Measurements from ENCODE around the gene FSHR. TPM values are rescaled to one million over a fixed set of nuclear protein-coding genes. Genes with fewer than 3 reads are reported as not detected.

The FSHR gene
- total and polyA plus RNA-seq, 2 of the 4 experiments (the other 2 are of a cell fraction): not detected

- H3K56ac ChIP-seq (ENCODE audit: extremely low read depth, insufficient read depth, low read length): no peak overlapping the region
- H3K23ac ChIP-seq (ENCODE audit: low read depth, low read length): no peak overlapping the region
- no peak overlapping the region for H4K8ac ChIP-seq (ENCODE audit: low read depth in 2 of 2, low read length in 2 of 2)
- no peaks in the 10 kb centered on the region for H3K36me3 ChIP-seq (ENCODE audit: control insufficient read depth, insufficient read depth, low read length)
- no peak overlapping the region for H3K4ac ChIP-seq (ENCODE audit: low read depth, low read length)
- H2BK15ac ChIP-seq (ENCODE audit: low read depth, low read length): no peak overlapping the region
- no peaks in the 10 kb centered on the region for H3K27me3 ChIP-seq (ENCODE audit: control insufficient read depth, insufficient read depth, low read length)
- H3K18ac ChIP-seq (ENCODE audit: low read depth, low read length): no peak overlapping the region
- no peaks in the 10 kb centered on the region for H3K79me1 ChIP-seq (ENCODE audit: low read depth in 1 of 2, low read length in 2 of 2)
- H4K20me1 ChIP-seq (ENCODE audit: insufficient read depth, low read length): no peaks in the 10 kb centered on the region
- no peak overlapping the region for H3K27ac ChIP-seq (ENCODE audit: insufficient read depth, low read length)
- H2BK20ac ChIP-seq (ENCODE audit: low read depth, low read length): no peak overlapping the region
- ChIA-PET CTCF (no interaction called here), POLR2A (ENCODE audit: unreplicated experiment) (no interaction called here)
- DNase-seq (no peak), ATAC-seq (ENCODE audit: low read depth) (no peak)
- H3K4me3 ChIP-seq (ENCODE audit: insufficient read depth, low read depth, low read length): no peak overlapping the region
- no peaks in the 10 kb centered on the region for H3K9me1 ChIP-seq (ENCODE audit: insufficient read depth, low read length)
- intact Hi-C loops (cut with micrococcal nuclease) (no loop called here), in situ Hi-C loops (cut with MboI; ENCODE audit: low sequenced_read_pairs) (no loop called here), dilution Hi-C loops (cut with HindIII; ENCODE audit: low sequenced_read_pairs, unreplicated experiment) (no loop called here)
- H2AK5ac ChIP-seq (ENCODE audit: low read depth, low read length): no peak overlapping the region
- H2BK120ac ChIP-seq (ENCODE audit: low read depth, low read length): no peak overlapping the region
- BruUV-seq (replicated peaks): no TSS peak
- TF ChIP-seq MAZ (IDR thresholded peaks at IDR 0.05; ENCODE audit: borderline replicate concordance, low read depth, low read length) (no peak), ELK1 (IDR thresholded peaks at IDR 0.05; ENCODE audit: borderline replicate concordance, low read depth, low read length) (no peak), RCOR1 (IDR thresholded peaks at IDR 0.05; ENCODE audit: insufficient replicate concordance, low read length) (no peak), CEBPB (IDR thresholded peaks at IDR 0.05; ENCODE audit: low read depth, low read length) (no peak), CTCF (conservative IDR thresholded peaks at IDR 0.05; ENCODE audit: low read depth, low read length) (no peak), SMC3 (IDR thresholded peaks at IDR 0.05; ENCODE audit: low read depth, low read length) (no peak), RAD21 (IDR thresholded peaks at IDR 0.05; ENCODE audit: low read length) (no peak), RFX5 (IDR thresholded peaks at IDR 0.05; ENCODE audit: low read depth, low read length) (no peak), BHLHE40 (IDR thresholded peaks at IDR 0.05; ENCODE audit: low read depth, low read length) (no peak), MAFK (IDR thresholded peaks at IDR 0.05; ENCODE audit: low read depth, low read length) (no peak), FOS (IDR thresholded peaks at IDR 0.05; ENCODE audit: low read depth, low read length) (no peak)
- no peak overlapping the region for H4K91ac ChIP-seq (ENCODE audit: insufficient read depth, low read depth, low read length)
- H3K9ac ChIP-seq (ENCODE audit: low read depth, low read length): no peak overlapping the region
- no peak overlapping the region for H2BK5ac ChIP-seq (ENCODE audit: low read depth, low read length, poor library complexity, severe bottlenecking)
- H3K4me1 ChIP-seq (ENCODE audit: control insufficient read depth, insufficient read depth, low read length): no peaks in the 10 kb centered on the region
- H2AK9ac ChIP-seq (replicated peaks; ENCODE audit: low read depth, low read length, poor library complexity): no peak overlapping the region
- H3K4me2 ChIP-seq (ENCODE audit: low read depth, low read length): no peak overlapping the region
- H3K14ac ChIP-seq (replicated peaks; ENCODE audit: low read depth, low read length): no peak overlapping the region
- 0% methylated on average over 1 of the region's 2 CpGs; no CpG with 5 or more reads in 1 of the 2 experiments for WGBS, 2 experiments (ENCODE audit: extremely low coverage in 2 of 2, insufficient read length in 1 of 2)
- H3K9me3 ChIP-seq (ENCODE audit: control insufficient read depth, insufficient read depth, low read length): no peaks in the 10 kb centered on the region
- H2AFZ ChIP-seq (replicated peaks; ENCODE audit: low read length, poor library complexity): no peak overlapping the region
- H4K5ac ChIP-seq (ENCODE audit: low read depth, low read length): no peak overlapping the region
These were observed 133.0 kb downstream of the FSHR start for GRCh38 chr2:49021271-49021670.

All from IMR-90 (cell line).